GM23338 (cell line): ENCODE measurements around the gene PPP1R36.
"Not testable (repeated sequence)": the region's sequence is repeated elsewhere in the genome, so short reads cannot be mapped to it uniquely, and the experiment has no call there.

Experiments
- ETS1 ChIP-seq: IDR thresholded peaks from 2 replicates; pipeline ENCODE4 v1.6.1; 2016; ENCODE audit warnings: antibody characterized with exemption
- EZH2phosphoT487 ChIP-seq: fragments of 200-600 bp; sonication (generic); IDR thresholded peaks from one replicate; pipeline ENCODE4 v1.8.1; 2018; ENCODE audit warnings: antibody characterized with exemption; ENCODE audit not compliant: unreplicated experiment

DNA sequence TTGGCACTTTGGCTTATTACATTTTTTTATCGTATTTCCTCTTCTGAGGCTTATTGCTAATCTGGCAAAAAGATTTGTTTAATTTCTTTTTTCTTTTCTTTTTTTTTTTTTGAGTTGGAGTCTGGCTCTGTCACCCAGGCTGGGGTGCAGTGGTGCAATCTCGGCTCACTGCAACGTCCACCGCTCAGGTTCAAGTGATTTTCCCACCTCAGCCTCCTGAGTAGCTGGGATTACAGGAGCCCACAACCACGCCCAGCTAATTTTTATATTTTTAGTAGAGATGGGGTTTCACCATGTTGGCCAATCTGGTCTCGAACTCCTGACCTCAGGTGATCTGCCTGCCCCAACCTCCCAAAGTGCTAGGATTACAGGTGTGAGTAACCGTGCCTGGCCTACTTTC lies 19.9 kb downstream of the PPP1R36 start:
- not testable (repeated sequence) for TF ChIP-seq ETS1, EZH2phosphoT487
